ENCODE results near the gene CEMIP. TPM values are rescaled to one million over a fixed set of nuclear protein-coding genes. Genes with fewer than 3 reads are reported as not detected.

Gene CEMIP
- total and polyA plus RNA-seq, 2 donors = 0.28 to 2.9 TPM

GRCh38 chr15:80932513-80932815 lies 153.3 kb downstream of the CEMIP start:
- no peak overlapping the region for H3K4me3 ChIP-seq (ENCODE audit: low read length in 2 of 2)
- no peaks in the 10 kb centered on the region for H3K9me3 ChIP-seq (ENCODE audit: control insufficient read depth in 2 of 2, insufficient read depth in 1 of 2, low read length in 1 of 2)
- 94% methylated on average over 5 of the region's 5 CpGs for WGBS
- H3K27me3 ChIP-seq (ENCODE audit: control insufficient read depth in 2 of 2, insufficient read depth in 1 of 2, low read length in 1 of 2) = no peaks in the 10 kb centered on the region
- no peaks in the 10 kb centered on the region for H3K4me1 ChIP-seq (ENCODE audit: control insufficient read depth in 2 of 2, insufficient read depth in 2 of 2, low read length in 2 of 2)
- no peak overlapping the region for H3K27ac ChIP-seq (ENCODE audit: low read depth in 1 of 2, low read length in 1 of 2)
- no peak for DNase-seq (ENCODE audit: low read depth in 6 of 9, low spot score in 9 of 9)
- no peaks in the 10 kb centered on the region for H3K36me3 ChIP-seq (ENCODE audit: control insufficient read depth in 2 of 2, insufficient read depth in 2 of 2, low read length in 1 of 2)

GRCh38 chr15:80932989-80933388 lies 153.8 kb downstream of the CEMIP start:
- 93% methylated on average over 15 of the region's 15 CpGs for WGBS
- H3K4me1 ChIP-seq (ENCODE audit: control insufficient read depth in 2 of 2, insufficient read depth in 2 of 2, low read length in 2 of 2) = no peaks in the 10 kb centered on the region
- H3K27ac ChIP-seq (ENCODE audit: low read depth in 1 of 2, low read length in 1 of 2) = no peak overlapping the region
- no peak for DNase-seq (ENCODE audit: low read depth in 6 of 9, low spot score in 9 of 9)
- H3K36me3 ChIP-seq (ENCODE audit: control insufficient read depth in 2 of 2, insufficient read depth in 2 of 2, low read length in 1 of 2) = no peaks in the 10 kb centered on the region
- no peaks in the 10 kb centered on the region for H3K9me3 ChIP-seq (ENCODE audit: control insufficient read depth in 2 of 2, insufficient read depth in 1 of 2, low read length in 1 of 2)
- no peak overlapping the region for H3K4me3 ChIP-seq (ENCODE audit: low read length in 2 of 2)
- H3K27me3 ChIP-seq (ENCODE audit: control insufficient read depth in 2 of 2, insufficient read depth in 1 of 2, low read length in 1 of 2) = no peaks in the 10 kb centered on the region

- Histone ChIP-seq H3K27ac (ENCODE audit: low read depth in 1 of 2, low read length in 1 of 2) (no peak overlapping the region), H3K27me3 (ENCODE audit: control insufficient read depth in 2 of 2, insufficient read depth in 1 of 2, low read length in 1 of 2) (no peaks in the 10 kb centered on the region), H3K36me3 (ENCODE audit: control insufficient read depth in 2 of 2, insufficient read depth in 2 of 2, low read length in 1 of 2) (no peaks in the 10 kb centered on the region), H3K4me3 (ENCODE audit: low read length in 2 of 2) (no peak overlapping the region), H3K9me3 (ENCODE audit: control insufficient read depth in 2 of 2, insufficient read depth in 1 of 2, low read length in 1 of 2) (no peaks in the 10 kb centered on the region), H3K4me1 (ENCODE audit: control insufficient read depth in 2 of 2, insufficient read depth in 2 of 2, low read length in 2 of 2) (no peaks in the 10 kb centered on the region)
- WGBS = 97% methylated on average over 3 of the region's 3 CpGs
- no peak for DNase-seq (ENCODE audit: low read depth in 6 of 9, low spot score in 9 of 9)
These were observed 155.6 kb downstream of the CEMIP start for GRCh38 chr15:80934761-80935221.

- peaks cover 0 to 1% of the 10 kb centered on the region in 2 donors for H3K9me3 ChIP-seq (ENCODE audit: control insufficient read depth in 2 of 2, insufficient read depth in 1 of 2, low read length in 1 of 2)
- no peak for DNase-seq (ENCODE audit: low read depth in 6 of 9, low spot score in 9 of 9)
- 97% methylated on average over 16 of the region's 16 CpGs for WGBS
- no peak overlapping the region for H3K4me3 ChIP-seq (ENCODE audit: low read length in 2 of 2)
- H3K4me1 ChIP-seq (ENCODE audit: control insufficient read depth in 2 of 2, insufficient read depth in 2 of 2, low read length in 2 of 2) = no peaks in the 10 kb centered on the region
- H3K27ac ChIP-seq (ENCODE audit: low read depth in 1 of 2, low read length in 1 of 2) = no peak overlapping the region
- no peaks in the 10 kb centered on the region for H3K27me3 ChIP-seq (ENCODE audit: control insufficient read depth in 2 of 2, insufficient read depth in 1 of 2, low read length in 1 of 2)
- peaks cover 0 to 13% of the 10 kb centered on the region in 2 donors for H3K36me3 ChIP-seq (ENCODE audit: control insufficient read depth in 2 of 2, insufficient read depth in 2 of 2, low read length in 1 of 2)
These were observed 157.3 kb downstream of the CEMIP start for GRCh38 chr15:80936288-80937078.

GRCh38 chr15:80937718-80938117 lies 158.5 kb downstream of the CEMIP start:
- Histone ChIP-seq H3K36me3 (ENCODE audit: control insufficient read depth in 2 of 2, insufficient read depth in 2 of 2, low read length in 1 of 2) (peaks cover 3 to 25% of the 10 kb centered on the region in 2 donors), H3K9me3 (ENCODE audit: control insufficient read depth in 2 of 2, insufficient read depth in 1 of 2, low read length in 1 of 2) (peaks cover 0 to 1% of the 10 kb centered on the region in 2 donors), H3K4me3 (ENCODE audit: low read length in 2 of 2) (no peak overlapping the region), H3K27me3 (ENCODE audit: control insufficient read depth in 2 of 2, insufficient read depth in 1 of 2, low read length in 1 of 2) (no peaks in the 10 kb centered on the region), H3K27ac (ENCODE audit: low read depth in 1 of 2, low read length in 1 of 2) (no peak overlapping the region), H3K4me1 (ENCODE audit: control insufficient read depth in 2 of 2, insufficient read depth in 2 of 2, low read length in 2 of 2) (no peaks in the 10 kb centered on the region)
- DNase-seq (ENCODE audit: low read depth in 6 of 9, low spot score in 9 of 9) = no peak
- WGBS = 96% methylated on average over 12 of the region's 12 CpGs

- DNase-seq (ENCODE audit: low read depth in 6 of 9, low spot score in 9 of 9) = no peak
- Histone ChIP-seq H3K27ac (ENCODE audit: low read depth in 1 of 2, low read length in 1 of 2) (no peak overlapping the region), H3K27me3 (ENCODE audit: control insufficient read depth in 2 of 2, insufficient read depth in 1 of 2, low read length in 1 of 2) (no peaks in the 10 kb centered on the region), H3K4me3 (ENCODE audit: low read length in 2 of 2) (no peak overlapping the region), H3K4me1 (ENCODE audit: control insufficient read depth in 2 of 2, insufficient read depth in 2 of 2, low read length in 2 of 2) (no peaks in the 10 kb centered on the region), H3K9me3 (ENCODE audit: control insufficient read depth in 2 of 2, insufficient read depth in 1 of 2, low read length in 1 of 2) (peaks cover 0 to 1% of the 10 kb centered on the region in 2 donors), H3K36me3 (ENCODE audit: control insufficient read depth in 2 of 2, insufficient read depth in 2 of 2, low read length in 1 of 2) (peaks cover 3 to 30% of the 10 kb centered on the region in 2 donors)
- 99% methylated on average over 3 of the region's 3 CpGs for WGBS
These were observed 160.0 kb downstream of the CEMIP start for GRCh38 chr15:80939216-80939615.

- no peak for DNase-seq (ENCODE audit: low read depth in 6 of 9, low spot score in 9 of 9)
- Histone ChIP-seq H3K9me3 (ENCODE audit: control insufficient read depth in 2 of 2, insufficient read depth in 1 of 2, low read length in 1 of 2) (peaks cover 0 to 1% of the 10 kb centered on the region in 2 donors), H3K4me1 (ENCODE audit: control insufficient read depth in 2 of 2, insufficient read depth in 2 of 2, low read length in 2 of 2) (no peaks in the 10 kb centered on the region), H3K4me3 (ENCODE audit: low read length in 2 of 2) (no peak overlapping the region), H3K36me3 (ENCODE audit: control insufficient read depth in 2 of 2, insufficient read depth in 2 of 2, low read length in 1 of 2) (peaks cover 3 to 36% of the 10 kb centered on the region in 2 donors), H3K27me3 (ENCODE audit: control insufficient read depth in 2 of 2, insufficient read depth in 1 of 2, low read length in 1 of 2) (no peaks in the 10 kb centered on the region), H3K27ac (ENCODE audit: low read depth in 1 of 2, low read length in 1 of 2) (no peak overlapping the region)
- 97% methylated on average over 4 of the region's 4 CpGs for WGBS
These were observed 161.2 kb downstream of the CEMIP start for GRCh38 chr15:80940331-80940730.

GRCh38 chr15:80940851-80941250 lies 161.7 kb downstream of the CEMIP start:
- Histone ChIP-seq H3K36me3 (ENCODE audit: control insufficient read depth in 2 of 2, insufficient read depth in 2 of 2, low read length in 1 of 2) (peaks cover 3 to 41% of the 10 kb centered on the region in 2 donors), H3K9me3 (ENCODE audit: control insufficient read depth in 2 of 2, insufficient read depth in 1 of 2, low read length in 1 of 2) (peaks cover 0 to 1% of the 10 kb centered on the region in 2 donors), H3K4me1 (ENCODE audit: control insufficient read depth in 2 of 2, insufficient read depth in 2 of 2, low read length in 2 of 2) (no peaks in the 10 kb centered on the region), H3K27me3 (ENCODE audit: control insufficient read depth in 2 of 2, insufficient read depth in 1 of 2, low read length in 1 of 2) (no peaks in the 10 kb centered on the region), H3K4me3 (ENCODE audit: low read length in 2 of 2) (no peak overlapping the region), H3K27ac (ENCODE audit: low read depth in 1 of 2, low read length in 1 of 2) (no peak overlapping the region)
- DNase-seq (ENCODE audit: low read depth in 6 of 9, low spot score in 9 of 9) = no peak
- WGBS = 98% methylated on average over 6 of the region's 6 CpGs

GRCh38 chr15:80942266-80942665 lies 163.1 kb downstream of the CEMIP start:
- no peak overlapping the region for H3K4me3 ChIP-seq (ENCODE audit: low read length in 2 of 2)
- H3K9me3 ChIP-seq (ENCODE audit: control insufficient read depth in 2 of 2, insufficient read depth in 1 of 2, low read length in 1 of 2) = peaks cover 0 to 1% of the 10 kb centered on the region in 2 donors
- no peak overlapping the region for H3K27ac ChIP-seq (ENCODE audit: low read depth in 1 of 2, low read length in 1 of 2)
- peaks cover 9 to 51% of the 10 kb centered on the region in 2 donors for H3K36me3 ChIP-seq (ENCODE audit: control insufficient read depth in 2 of 2, insufficient read depth in 2 of 2, low read length in 1 of 2)
- no peaks in the 10 kb centered on the region for H3K4me1 ChIP-seq (ENCODE audit: control insufficient read depth in 2 of 2, insufficient read depth in 2 of 2, low read length in 2 of 2)
- no peaks in the 10 kb centered on the region for H3K27me3 ChIP-seq (ENCODE audit: control insufficient read depth in 2 of 2, insufficient read depth in 1 of 2, low read length in 1 of 2)
- DNase-seq (ENCODE audit: low read depth in 6 of 9, low spot score in 9 of 9) = no peak
- 84% methylated on average over 7 of the region's 7 CpGs for WGBS

Data from thymus (tissue), 11 donors.